H9 (cell line): ENCODE measurements around the gene FRY. TPM values are rescaled to one million over a fixed set of nuclear protein-coding genes. Genes with fewer than 3 reads are reported as not detected.
"Not testable (repeated sequence)": the region's sequence is repeated elsewhere in the genome, so short reads cannot be mapped to it uniquely, and the experiment has no call there.

Source experiments
- DNase-seq: peaks from one replicate; pipeline ENCODE4 v3.0.0-alpha.2; 2017
- H2AFZ ChIP-seq: one replicate; pipeline ENCODE4 v1.6.1; 2013; ENCODE audit warnings: mild to moderate bottlenecking, low read length, control low read depth, moderate library complexity
- H2AK5ac ChIP-seq: 2 replicates; pipeline ENCODE4 v1.6.1; 2013; ENCODE audit warnings: low read length, control low read depth, mixed read lengths; ENCODE audit not compliant: insufficient read length
- H2BK120ac ChIP-seq: one replicate; pipeline ENCODE4 v1.6.1; 2013; ENCODE audit warnings: low read depth, mild to moderate bottlenecking, low read length, control low read depth, inconsistent platforms; ENCODE audit not compliant: poor library complexity, severe bottlenecking
- H2BK12ac ChIP-seq: 2 replicates; pipeline ENCODE4 v1.6.1; 2013; ENCODE audit warnings: low read length, control low read depth, mixed read lengths, low read depth; ENCODE audit not compliant: insufficient read length
- H2BK15ac ChIP-seq: 2 replicates; pipeline ENCODE4 v1.6.1; 2013; ENCODE audit warnings: low read depth, low read length, control low read depth
- H2BK20ac ChIP-seq: one replicate; pipeline ENCODE4 v1.6.1; 2013; ENCODE audit warnings: low read depth, mild to moderate bottlenecking, low read length, control low read depth, inconsistent platforms; ENCODE audit not compliant: poor library complexity, severe bottlenecking
- H2BK5ac ChIP-seq: 2 replicates; pipeline ENCODE4 v1.6.1; 2013; ENCODE audit warnings: low read length, control low read depth, mixed read lengths; ENCODE audit not compliant: insufficient read length
- H3K14ac ChIP-seq: 2 replicates; pipeline ENCODE4 v1.6.1; 2013; ENCODE audit warnings: low read length, control low read depth; ENCODE audit not compliant: insufficient read depth
- H3K18ac ChIP-seq: 2 replicates; pipeline ENCODE4 v1.6.1; 2013; ENCODE audit warnings: low read depth, mild to moderate bottlenecking, mixed read lengths, low read length, control low read depth; ENCODE audit not compliant: insufficient read length
- H3K23ac ChIP-seq: 2 replicates; pipeline ENCODE4 v1.6.1; 2013; ENCODE audit warnings: low read length, control low read depth, mixed read lengths, low read depth; ENCODE audit not compliant: insufficient read length
- H3K23me2 ChIP-seq: 2 replicates; pipeline ENCODE4 v1.6.1; 2013; ENCODE audit warnings: low read depth, mild to moderate bottlenecking, mixed read lengths, low read length, control low read depth; ENCODE audit not compliant: insufficient read length, poor library complexity, severe bottlenecking
- H3K27ac ChIP-seq: 2 replicates; pipeline ENCODE4 v1.5.1; 2013; ENCODE audit warnings: low read length, control low read depth, mixed read lengths, low read depth; ENCODE audit not compliant: insufficient read length
- H3K27me3 ChIP-seq: 2 replicates; pipeline ENCODE4 v1.6.1; 2013; ENCODE audit warnings: low read length, control low read depth, inconsistent platforms; ENCODE audit not compliant: insufficient read depth
- H3K4ac ChIP-seq: 2 replicates; pipeline ENCODE4 v1.6.1; 2013; ENCODE audit warnings: low read depth, mild to moderate bottlenecking, control low read depth, inconsistent platforms, low read length, moderate library complexity
- H3K4me1 ChIP-seq: 2 replicates; pipeline ENCODE4 v1.6.1; 2013; ENCODE audit warnings: low read length, control low read depth, inconsistent platforms; ENCODE audit not compliant: insufficient read depth
- H3K4me2 ChIP-seq: 2 replicates; pipeline ENCODE4 v1.6.1; 2013; ENCODE audit warnings: low read length, control low read depth, mixed read lengths; ENCODE audit not compliant: insufficient read length, insufficient read depth
- H3K56ac ChIP-seq: 2 replicates; pipeline ENCODE4 v1.6.1; 2013; ENCODE audit warnings: low read depth, mild to moderate bottlenecking, mixed read lengths, low read length, control low read depth; ENCODE audit not compliant: insufficient read length
- H3K79me1 ChIP-seq: 2 replicates; pipeline ENCODE4 v1.6.1; 2013; ENCODE audit warnings: low read depth, mild to moderate bottlenecking, moderate library complexity, low read length, control low read depth, inconsistent platforms; ENCODE audit not compliant: insufficient read depth, poor library complexity, severe bottlenecking
- H3K79me2 ChIP-seq: 2 replicates; pipeline ENCODE4 v1.6.1; 2013; ENCODE audit warnings: low read length, control low read depth, inconsistent platforms; ENCODE audit not compliant: insufficient read depth
- H3K9ac ChIP-seq: 2 replicates; pipeline ENCODE4 v1.6.1; 2013; ENCODE audit warnings: low read length, control low read depth, mixed read lengths; ENCODE audit not compliant: insufficient read length; ENCODE audit errors: extremely low read depth
- H3K9me3 ChIP-seq: one replicate; pipeline ENCODE4 v1.6.1; 2013; ENCODE audit warnings: low read depth, low read length, inconsistent platforms; ENCODE audit not compliant: control insufficient read depth
- H3T11ph ChIP-seq: one replicate; pipeline ENCODE4 v1.6.1; 2013; ENCODE audit warnings: mild to moderate bottlenecking, low read length, control low read depth, inconsistent platforms
- H4K20me1 ChIP-seq: one replicate; pipeline ENCODE4 v1.6.1; 2013; ENCODE audit not compliant: control insufficient read depth, insufficient read length, insufficient read depth
- H4K5ac ChIP-seq: 2 replicates; pipeline ENCODE4 v1.6.1; 2013; ENCODE audit warnings: low read depth, mild to moderate bottlenecking, mixed read lengths, low read length, control low read depth; ENCODE audit not compliant: insufficient read length
- H4K8ac ChIP-seq: replicated peaks from 2 replicates; pipeline ENCODE4 v1.6.1; 2013; ENCODE audit warnings: low read length, control low read depth, mixed read lengths, low read depth; ENCODE audit not compliant: insufficient read length
- H4K91ac ChIP-seq: 2 replicates; pipeline ENCODE4 v1.6.1; 2013; ENCODE audit warnings: low read depth, mild to moderate bottlenecking, moderate library complexity, mixed read lengths, low read length, control low read depth; ENCODE audit not compliant: insufficient read length
- H3K27ac Mint-ChIP-seq, 3 experiments: 2 replicates in 2 of 3; 3 replicates in 1 of 3; pipeline ENCODE4 v1.8.0; 2020 to 2021; ENCODE audit warnings: mixed read lengths in 3 of 3, mild to moderate bottlenecking in 1 of 3, moderate library complexity in 1 of 3
- H3K27me3 Mint-ChIP-seq: 2 replicates; pipeline ENCODE4 v1.8.0; 2021; ENCODE audit warnings: low read depth, mild to moderate bottlenecking, moderate library complexity, mixed read lengths
- H3K36me3 Mint-ChIP-seq, 3 experiments: 2 replicates in 2 of 3; 3 replicates in 1 of 3; pipeline ENCODE4 v1.8.0; 2020 to 2021; ENCODE audit warnings: low read depth in 3 of 3, mixed read lengths in 3 of 3; ENCODE audit not compliant: insufficient read depth in 1 of 3
- H3K4me1 Mint-ChIP-seq, 2 experiments: 2 replicates each; pipeline ENCODE4 v1.8.0; 2020; ENCODE audit warnings: mixed read lengths in 2 of 2
- H3K4me3 Mint-ChIP-seq, 2 experiments: 2 replicates in 1 of 2; 3 replicates in 1 of 2; pipeline ENCODE4 v1.8.0; 2020 to 2021; ENCODE audit warnings: mild to moderate bottlenecking in 2 of 2, mixed read lengths in 2 of 2, moderate library complexity in 1 of 2
- H3K9me3 Mint-ChIP-seq, 2 experiments: 2 replicates in 1 of 2; 3 replicates in 1 of 2; pipeline ENCODE4 v1.8.0; 2020; ENCODE audit warnings: mild to moderate bottlenecking in 2 of 2, mixed read lengths in 2 of 2, moderate library complexity in 1 of 2
- CTCF ChIP-seq: fragments of 200-600 bp; sonication (generic); conservative IDR thresholded peaks from 3 replicates; pipeline ENCODE4 v1.8.0; 2021; ENCODE audit warnings: antibody characterized with exemption, mild to moderate bottlenecking
- whole genome bisulfite sequencing: extraction: QIAGEN DNeasy Blood & Tissue Kit; methylation state at CpG from one replicate; pipeline ENCODE4 v1.1.7; 2013; ENCODE audit warnings: missing lambda C conversion rate, low lambda C conversion rate, mixed read lengths; ENCODE audit not compliant: insufficient read length; ENCODE audit errors: extremely low coverage; 5-methylcytosine and 5-hydroxymethylcytosine counted together
- total RNA-seq: library from RNA; stranded (reverse); gene quantifications from 2 replicates; pipeline ENCODE4 v1.2.1, GENCODE V29; 2021

The FRY gene
- total RNA-seq, 1 experiment from 2014 or later, result 5.2 TPM

GRCh38 chr13:32056316-32056715 is 24.7 kb downstream of the FRY start:
- no peak overlapping the region for H2BK20ac ChIP-seq
- H2BK15ac ChIP-seq, result no peak overlapping the region
- no peak overlapping the region for H4K8ac ChIP-seq
- no peak overlapping the region for H2AFZ ChIP-seq
- Mint-ChIP-seq H3K36me3 (no peaks in the 10 kb centered on the region), H3K4me1 (peaks cover 15 to 18% of the 10 kb centered on the region in 2 experiments), H3K4me3 (no peak overlapping the region), H3K9me3 (no peaks in the 10 kb centered on the region), H3K27ac (no peak overlapping the region), H3K27me3 (no peaks in the 10 kb centered on the region)
- H2BK12ac ChIP-seq, result no peak overlapping the region
- H3K14ac ChIP-seq, result no peak overlapping the region
- H3K56ac ChIP-seq, result no peak overlapping the region
- H2BK5ac ChIP-seq, result no peak overlapping the region
- H2BK120ac ChIP-seq, result no peak overlapping the region
- TF ChIP-seq CTCF, result no peak
- no peak overlapping the region for H3K4me2 ChIP-seq
- H3K79me1 ChIP-seq, result no peaks in the 10 kb centered on the region
- H3K9ac ChIP-seq, result no peak overlapping the region
- no peak overlapping the region for H3K23ac ChIP-seq
- no peak overlapping the region for H3K27ac ChIP-seq
- H3K4me1 ChIP-seq, result no peaks in the 10 kb centered on the region
- no peak overlapping the region for H4K5ac ChIP-seq
- H3K27me3 ChIP-seq, result no peaks in the 10 kb centered on the region
- no peaks in the 10 kb centered on the region for H3K79me2 ChIP-seq
- DNase-seq, result no peak
- H3K23me2 ChIP-seq, result no peaks in the 10 kb centered on the region
- H3T11ph ChIP-seq, result no peak overlapping the region
- H3K4ac ChIP-seq, result no peak overlapping the region
- no peaks in the 10 kb centered on the region for H4K20me1 ChIP-seq
- H4K91ac ChIP-seq, result no peak overlapping the region
- no peak overlapping the region for H2AK5ac ChIP-seq
- no peaks in the 10 kb centered on the region for H3K9me3 ChIP-seq
- H3K18ac ChIP-seq, result no peak overlapping the region

DNA sequence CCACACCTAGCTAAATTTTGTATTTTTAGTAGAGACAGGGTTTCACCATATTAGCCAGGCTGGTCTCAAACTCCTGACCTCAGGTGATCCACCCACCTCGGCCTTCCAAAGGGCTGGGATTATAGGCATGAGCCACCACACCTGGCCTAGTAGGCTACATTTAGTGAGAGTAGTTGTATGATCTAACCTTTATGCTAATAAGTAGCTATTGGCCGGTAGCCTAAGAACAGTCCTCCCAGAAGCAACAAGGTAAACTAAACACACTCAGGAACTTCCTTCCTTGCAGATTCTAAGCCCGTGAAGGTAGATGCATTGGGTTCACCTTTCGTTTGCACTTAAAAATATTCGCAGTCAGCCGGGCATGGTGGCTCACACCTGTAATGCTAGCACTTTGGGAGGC is 25.8 kb downstream of the FRY start:
- not testable (repeated sequence) for H3K9me3 ChIP-seq, H3K9ac ChIP-seq, H2BK5ac ChIP-seq, H3K27me3 Mint-ChIP-seq, H3K14ac ChIP-seq, H3K4me2 ChIP-seq, H3K36me3 Mint-ChIP-seq, H2BK120ac ChIP-seq, H2AFZ ChIP-seq, H4K5ac ChIP-seq, H2BK12ac ChIP-seq, H3K79me1 ChIP-seq, H3K9me3 Mint-ChIP-seq, H3K4me1 ChIP-seq, H3K56ac ChIP-seq, H2BK15ac ChIP-seq, H3K23ac ChIP-seq, H3K4me3 Mint-ChIP-seq, H3K23me2 ChIP-seq, H2AK5ac ChIP-seq, H3K79me2 ChIP-seq, H3K27me3 ChIP-seq, H3T11ph ChIP-seq, H4K8ac ChIP-seq, H2BK20ac ChIP-seq, H3K27ac Mint-ChIP-seq, H3K27ac ChIP-seq, H4K20me1 ChIP-seq, H4K91ac ChIP-seq, DNase-seq, H3K4ac ChIP-seq, H3K18ac ChIP-seq
- peaks cover 15 to 18% of the 10 kb centered on the region in 2 experiments for H3K4me1 Mint-ChIP-seq
- WGBS, result no CpG with 5 or more reads among the region's 6 CpGs
